NCI-H526 treated with DMSO at 0.1 percent for 48 hours (cell line): ENCODE results near the gene LCE6A.

Experiments
- DNase-seq: peaks from one replicate; lab custom pipeline; 2025; lab: John Stamatoyannopoulos, UW

LCE6A gene, protein sequence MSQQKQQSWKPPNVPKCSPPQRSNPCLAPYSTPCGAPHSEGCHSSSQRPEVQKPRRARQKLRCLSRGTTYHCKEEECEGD

DNA sequence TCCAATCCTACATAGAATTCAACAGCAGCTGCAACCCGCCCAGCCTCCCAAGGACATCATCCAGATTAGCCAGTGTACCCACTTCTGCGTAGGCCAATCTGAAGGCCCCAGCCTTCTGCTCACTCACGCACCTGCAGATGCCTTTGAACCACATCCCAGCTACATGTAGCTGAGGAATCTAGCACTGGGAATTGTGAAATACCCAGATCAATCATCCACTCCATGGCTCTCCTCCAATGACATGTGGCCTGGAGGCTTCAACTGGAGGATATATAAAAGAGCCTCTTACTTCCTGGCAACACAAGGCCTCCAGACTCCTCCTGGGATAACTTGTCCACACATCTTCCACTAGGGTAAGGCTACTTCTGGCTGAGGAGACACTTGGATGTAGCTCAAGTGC lies at the start of gene LCE6A:
LCE6A (plus strand) TSS at position 301 of the 400 bp plus-strand sequence. CDS start 665 bp downstream, outside the sequence.
- no peak for DNase-seq

DNA sequence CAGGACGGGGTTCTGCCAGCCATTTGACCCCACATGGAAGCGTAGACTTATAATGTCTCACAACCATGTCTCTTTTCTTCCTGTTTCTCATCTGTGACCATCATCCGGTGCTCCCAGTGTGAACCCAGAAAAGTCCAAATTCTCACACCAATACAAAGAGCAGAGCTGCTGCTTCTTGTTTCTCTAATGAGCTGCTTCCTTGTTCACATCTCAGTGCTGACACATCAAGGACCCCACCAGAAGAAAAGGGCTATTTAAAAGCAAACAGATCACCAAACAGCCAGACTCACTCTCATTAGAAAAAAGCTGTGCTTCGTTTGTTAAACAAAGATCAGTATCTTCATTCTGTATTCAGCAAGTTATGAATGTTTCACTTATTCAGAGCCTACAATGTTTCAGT lies 47.0 kb upstream of the LCE6A start:
- DNase-seq, result no peak

DNA sequence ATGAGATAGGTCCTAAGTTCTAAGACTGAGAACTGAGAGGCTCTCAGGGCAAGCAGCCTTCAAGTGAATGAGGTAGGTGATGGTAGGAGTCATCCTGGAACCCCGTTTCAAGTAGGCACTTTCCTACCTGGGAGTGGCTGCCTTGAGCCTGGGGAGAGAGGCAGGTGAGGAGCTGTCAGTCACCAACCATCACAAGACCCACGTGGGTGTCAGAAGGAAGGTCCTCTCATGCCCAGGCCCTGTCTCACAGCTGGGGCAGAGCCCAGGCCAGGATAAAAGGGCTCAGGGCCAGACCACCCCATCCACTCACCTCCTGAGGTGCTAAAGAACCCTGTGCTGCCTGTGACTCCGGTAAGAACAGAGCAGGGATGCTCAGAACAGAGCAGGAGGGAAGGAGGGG lies 46.2 kb upstream of the LCE6A start, which contains the start of gene LCE1D:
LCE1D (plus strand) TSS at position 301 of the 400 bp plus-strand sequence. CDS start 1,074 bp downstream, outside the sequence.
- no peak for DNase-seq

DNA sequence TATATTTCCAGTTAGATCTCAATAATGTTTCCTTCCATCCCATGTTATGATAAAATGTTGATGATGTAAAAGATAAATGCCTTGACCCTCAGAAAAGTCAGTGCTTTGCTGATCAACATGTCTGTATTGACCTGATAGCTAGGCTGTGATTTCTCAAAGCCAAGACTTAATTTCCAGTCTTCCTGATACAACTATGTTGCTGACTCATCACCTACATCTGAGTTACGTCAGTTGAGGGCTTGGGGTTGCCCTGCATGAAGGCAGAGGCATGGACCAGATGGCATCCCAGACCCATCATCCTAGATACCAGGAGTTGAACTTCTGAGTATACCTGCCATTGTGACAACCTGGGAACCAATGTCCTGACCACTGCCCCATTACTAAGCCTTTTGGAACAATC lies 41.3 kb upstream of the LCE6A start:
- DNase-seq, result no peak

DNA sequence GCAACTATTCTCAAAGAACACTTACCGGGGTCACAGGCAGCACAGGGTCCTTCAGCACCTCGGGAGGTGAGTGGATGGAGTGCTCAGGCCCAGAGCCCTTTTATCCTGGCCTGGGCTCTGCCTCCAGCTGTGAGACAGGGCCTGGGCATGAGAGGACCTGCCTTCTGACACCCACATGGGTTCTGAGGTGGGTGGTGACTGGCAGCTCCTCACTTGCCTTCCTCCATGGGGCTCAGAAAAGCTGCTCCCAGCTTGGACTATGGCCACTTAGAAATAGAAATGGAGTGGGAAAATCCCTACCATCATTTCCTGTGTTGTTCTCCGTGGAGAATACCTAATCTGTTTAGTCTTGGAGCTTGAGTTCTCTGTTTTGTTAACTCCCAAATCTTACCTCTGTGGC lies 36.1 kb upstream of the LCE6A start, which contains the start of gene LCE1C:
LCE1C (minus strand) TSS at position 76 of the 400 bp plus-strand sequence. CDS start 1,173 bp downstream, outside the sequence.
- DNase-seq, result no peak

DNA sequence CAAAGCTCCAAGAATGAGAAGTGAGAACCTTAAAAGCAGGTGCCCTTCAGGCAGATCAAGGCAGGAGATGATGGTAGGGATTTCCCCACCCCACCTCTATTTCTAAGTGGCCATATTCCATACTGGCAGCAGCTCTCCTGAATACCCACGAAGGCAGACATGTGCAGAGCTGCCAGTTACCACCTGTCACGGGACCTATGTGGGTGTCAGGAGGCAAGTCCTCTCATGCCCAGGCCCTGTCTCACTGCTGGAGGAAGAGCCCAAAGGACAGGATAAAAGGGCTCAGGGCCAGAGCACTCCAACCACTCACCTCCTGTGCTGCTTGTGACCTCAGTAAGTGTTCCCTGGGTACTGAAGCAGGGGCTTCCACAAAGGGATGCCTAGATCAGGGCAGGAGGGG lies 31.6 kb upstream of the LCE6A start:
- DNase-seq, result no peak

DNA sequence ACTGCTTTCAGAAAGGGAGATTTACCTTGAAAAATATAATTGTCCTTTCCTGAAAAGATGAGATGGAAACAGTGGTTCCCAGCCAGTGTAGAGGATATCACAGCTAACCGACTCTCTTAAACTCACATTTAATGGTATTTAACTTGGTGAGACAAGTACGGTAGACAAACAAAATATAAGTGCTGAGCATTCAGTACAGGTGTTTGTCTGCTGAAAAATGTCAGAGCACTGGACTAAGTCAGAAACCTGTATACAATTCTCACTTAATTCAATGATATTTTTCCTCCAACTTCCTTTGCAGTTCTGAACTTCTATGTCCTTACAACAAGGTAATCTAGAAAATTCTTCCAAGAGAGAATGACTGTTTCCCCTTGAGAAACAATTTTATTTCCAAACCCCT lies 31.0 kb upstream of the LCE6A start, which contains the start of gene LCE1B:
LCE1B (plus strand) TSS at position 301 of the 400 bp plus-strand sequence. CDS start 476 bp downstream, outside the sequence.
- DNase-seq, result no peak

DNA sequence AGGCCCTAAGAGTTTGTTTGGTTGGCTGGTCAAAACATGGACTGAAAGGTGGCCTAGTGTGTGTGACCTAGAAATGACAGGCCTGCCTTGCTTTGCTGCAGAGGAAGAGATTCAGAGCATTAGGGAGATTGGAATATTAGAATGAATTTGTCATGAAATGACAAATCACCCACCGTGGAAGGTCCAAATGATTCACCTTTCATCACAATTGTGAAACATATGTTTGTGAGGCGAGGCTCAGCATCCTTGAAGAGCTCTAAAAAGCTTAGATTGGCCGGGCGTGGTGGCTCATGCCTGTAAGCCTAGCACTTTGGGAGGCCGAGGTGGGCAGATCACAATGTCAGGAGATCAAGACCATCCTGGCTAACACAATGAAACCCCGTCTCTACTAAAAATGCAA lies 25.3 kb upstream of the LCE6A start:
- DNase-seq, result no peak

DNA sequence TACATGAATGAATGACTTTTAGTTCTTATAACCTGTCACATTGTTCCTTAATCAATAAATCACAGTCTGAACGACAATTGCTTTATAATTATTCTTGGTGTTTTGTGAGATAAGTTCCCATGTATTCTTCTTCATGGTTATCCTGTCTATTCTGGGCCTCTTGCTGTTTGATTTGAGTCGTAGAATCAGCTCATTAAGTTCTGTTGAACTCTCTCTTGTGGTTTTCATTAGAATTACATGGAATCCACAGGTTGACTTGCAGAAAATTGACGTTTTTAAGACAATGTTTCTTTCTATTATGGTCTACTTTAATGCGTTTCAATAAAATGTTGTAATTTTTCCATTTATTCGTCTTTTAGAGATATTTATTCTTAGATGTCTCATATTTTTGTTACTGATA lies 19.4 kb upstream of the LCE6A start:
- no peak for DNase-seq

DNA sequence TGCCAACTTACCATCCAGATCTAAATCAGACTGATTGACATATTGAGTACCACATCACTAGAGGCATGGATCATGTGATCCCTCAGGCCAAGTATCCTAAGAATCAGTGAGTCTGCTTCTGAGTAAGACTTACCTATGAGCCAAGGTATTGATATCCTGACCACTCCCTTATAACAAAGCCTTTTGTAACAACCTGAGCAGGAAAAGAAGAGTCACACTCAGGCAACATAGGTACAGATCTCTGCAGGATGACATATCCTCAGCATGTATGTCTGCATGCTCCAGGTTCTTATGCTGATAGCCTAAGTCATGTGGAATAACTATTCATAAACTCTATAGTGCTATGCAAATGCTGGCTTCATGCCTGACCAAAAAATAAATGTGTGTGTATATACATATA lies 17.7 kb upstream of the LCE6A start:
- DNase-seq, result no peak

DNA sequence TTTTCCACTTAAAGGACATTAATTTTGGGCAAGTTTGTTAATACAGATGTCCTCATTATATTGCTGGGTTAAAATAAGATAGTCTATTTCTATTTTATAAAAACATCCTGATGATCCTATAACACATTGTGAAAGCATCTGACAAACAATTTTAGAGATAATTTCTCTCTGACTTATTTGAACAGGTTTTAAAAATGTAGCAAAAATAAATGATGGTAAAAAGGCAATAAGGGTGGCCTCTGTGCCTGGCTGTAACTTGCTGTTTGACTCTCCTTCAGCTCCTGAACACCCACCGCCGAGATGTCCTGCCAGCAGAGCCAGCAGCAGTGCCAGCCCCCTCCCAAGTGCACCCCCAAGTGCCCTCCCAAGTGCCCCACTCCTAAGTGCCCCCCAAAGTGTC lies 15.5 kb upstream of the LCE6A start, which contains the start of gene LCE1A:
LCE1A (plus strand) TSS at position 301 of the 400 bp plus-strand sequence; CDS start at position 301, 0 bp downstream.
- no peak for DNase-seq

DNA sequence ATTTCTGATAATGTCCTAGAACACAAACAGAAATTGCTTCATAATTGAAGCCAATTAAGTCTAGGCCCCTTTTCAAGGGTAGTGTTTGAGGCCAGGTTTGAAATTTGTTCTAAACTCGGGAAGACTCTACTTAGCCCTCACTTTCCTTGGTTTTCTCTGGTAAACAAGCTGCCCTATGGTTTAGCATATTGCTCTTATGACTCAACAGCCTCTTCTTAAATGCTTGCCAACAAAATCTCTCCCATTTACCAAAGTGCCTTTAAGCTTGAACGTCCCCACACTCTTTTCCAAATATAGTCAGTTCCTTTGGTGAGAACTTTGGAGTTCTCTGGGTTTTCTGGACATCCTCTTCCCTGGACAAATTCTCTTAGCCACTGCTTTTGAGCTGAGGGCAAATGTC lies 5.8 kb upstream of the LCE6A start:
- no peak for DNase-seq

DNA sequence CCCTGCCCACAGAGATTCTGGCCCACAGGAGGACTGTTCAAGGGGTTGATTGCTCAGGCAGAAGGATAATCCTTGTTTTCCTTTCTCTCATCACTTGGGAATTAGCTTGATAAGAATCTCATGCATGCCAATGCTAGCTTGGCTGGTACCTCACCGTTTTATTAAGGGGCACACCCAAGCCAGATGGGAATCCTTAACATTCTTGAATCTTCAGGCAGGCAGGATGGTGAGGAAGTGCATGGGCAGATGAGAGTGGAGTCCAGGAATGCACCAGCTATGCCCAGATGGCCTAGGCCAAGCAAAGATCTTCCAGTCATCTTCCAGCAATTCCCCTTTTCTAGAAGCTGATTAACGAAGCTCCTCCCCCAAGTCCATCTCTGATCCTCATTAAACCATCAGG lies 13.0 kb downstream of the LCE6A start:
- no peak for DNase-seq

DNA sequence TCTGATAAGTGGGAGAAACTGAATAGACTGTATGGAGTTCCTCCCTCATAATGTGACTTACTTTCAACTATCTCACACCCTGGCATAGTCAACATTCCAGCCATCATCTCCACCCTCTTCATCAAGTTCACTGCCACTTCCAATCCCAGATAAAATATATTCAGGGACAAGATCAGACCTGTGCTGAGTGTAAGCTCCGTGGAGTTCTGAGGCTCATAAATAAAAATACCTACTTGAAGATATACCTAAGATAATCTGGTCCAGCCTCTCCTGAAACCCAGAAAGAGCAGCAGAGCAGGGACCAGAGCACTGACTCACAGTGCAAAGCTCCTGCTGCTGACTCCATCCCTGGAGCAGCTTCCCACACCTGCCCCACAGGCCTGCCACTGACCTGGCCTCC lies 15.4 kb downstream of the LCE6A start:
- no peak for DNase-seq

DNA sequence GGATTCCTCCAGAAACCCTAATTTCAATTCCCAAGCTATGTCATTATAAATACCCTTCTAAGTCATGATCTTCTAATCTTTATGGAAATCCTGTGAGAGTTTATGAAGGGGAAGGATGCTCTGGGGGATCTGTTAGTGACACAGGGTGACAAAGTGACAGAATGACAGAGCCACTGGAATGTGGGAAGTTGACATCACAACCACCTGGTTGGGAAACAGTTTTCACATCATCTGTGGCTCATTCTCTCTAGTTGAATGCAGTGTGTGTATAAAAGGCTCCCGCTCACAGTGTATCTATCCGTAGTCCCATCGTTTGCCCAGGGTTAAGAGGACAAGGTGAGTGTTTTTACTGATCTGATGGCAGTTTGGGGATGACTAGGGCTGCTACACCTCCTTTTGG lies 17.0 kb downstream of the LCE6A start, which contains the start of gene LCE7A:
LCE7A (plus strand) TSS at position 301 of the 400 bp plus-strand sequence. CDS start 702 bp downstream, outside the sequence.
- DNase-seq, result no peak

DNA sequence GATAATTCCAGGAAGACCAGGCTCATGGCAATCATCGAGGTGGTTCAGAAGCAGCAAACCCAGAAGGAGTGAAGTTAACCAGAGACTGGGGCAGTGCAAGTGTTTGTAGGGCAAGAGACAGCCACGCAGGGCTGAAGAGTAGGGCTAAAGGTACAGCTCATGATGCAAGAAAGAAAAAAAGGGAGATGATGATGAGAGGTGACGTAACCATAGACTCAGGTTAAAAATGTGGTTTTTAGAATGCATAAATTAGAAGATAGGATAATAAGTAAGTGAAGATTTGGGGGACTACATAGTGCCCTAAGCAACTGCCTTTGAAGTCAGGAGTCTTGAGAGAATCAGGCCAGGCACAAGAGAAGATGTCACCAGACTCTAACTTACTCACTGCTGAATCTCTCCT lies 17.5 kb downstream of the LCE6A start:
- no peak for DNase-seq

DNA sequence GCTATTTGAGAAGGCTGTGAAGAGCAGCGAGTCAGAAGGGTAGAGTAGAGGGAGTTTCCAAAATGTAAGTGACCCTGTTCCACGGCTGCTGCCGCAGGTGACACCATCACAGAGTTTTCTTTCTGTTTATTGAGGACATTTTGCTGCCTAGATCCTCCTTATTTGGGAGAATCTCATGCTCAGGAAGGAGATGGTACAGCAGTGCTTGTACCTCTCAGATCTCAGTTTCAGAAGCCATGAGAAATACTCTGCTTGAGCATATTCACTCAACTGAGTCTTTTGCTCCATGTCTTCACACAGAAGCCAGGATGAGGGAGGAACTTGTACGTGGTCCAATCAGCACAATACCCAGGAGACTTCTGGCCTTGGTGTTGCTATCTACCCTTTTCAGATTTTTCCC lies 18.7 kb downstream of the LCE6A start:
- DNase-seq, result no peak

DNA sequence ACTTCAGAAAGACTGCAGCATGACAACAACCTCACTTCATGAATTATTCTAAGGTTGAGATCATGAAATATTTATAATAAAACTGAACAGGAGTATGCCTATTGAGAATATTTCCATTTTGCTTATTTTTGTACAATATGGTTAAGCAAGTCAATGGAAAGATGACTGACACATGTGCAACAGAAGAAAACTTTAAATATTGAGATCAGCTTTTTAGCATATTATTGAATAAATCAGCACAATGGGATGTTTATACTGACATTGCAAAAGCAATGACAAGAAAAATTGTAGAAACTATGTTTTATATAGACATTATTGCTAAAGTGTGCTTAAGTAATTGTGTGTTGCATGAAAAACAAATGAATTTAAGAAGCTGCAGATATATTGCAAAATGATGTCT lies 21.8 kb downstream of the LCE6A start:
- DNase-seq, result no peak

DNA sequence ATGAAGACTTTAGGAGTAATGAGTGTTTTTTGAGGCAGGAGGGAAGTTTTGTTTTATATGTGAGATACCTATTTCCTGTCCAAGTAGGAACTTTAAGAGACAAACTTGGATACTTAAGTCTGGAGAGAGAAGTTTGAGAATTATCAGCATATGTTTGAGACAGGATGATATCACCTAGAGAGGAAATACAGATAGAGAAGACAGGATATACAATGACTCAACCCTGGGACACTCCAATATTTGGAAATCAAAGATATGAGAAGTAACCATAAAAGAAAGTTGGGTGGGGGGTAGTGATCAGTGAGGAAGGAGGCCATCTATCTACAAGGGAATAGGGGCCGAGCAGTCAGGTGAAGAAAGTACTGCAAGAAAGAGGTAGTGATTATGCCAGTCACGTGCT lies 23.7 kb downstream of the LCE6A start:
- no peak for DNase-seq

DNA sequence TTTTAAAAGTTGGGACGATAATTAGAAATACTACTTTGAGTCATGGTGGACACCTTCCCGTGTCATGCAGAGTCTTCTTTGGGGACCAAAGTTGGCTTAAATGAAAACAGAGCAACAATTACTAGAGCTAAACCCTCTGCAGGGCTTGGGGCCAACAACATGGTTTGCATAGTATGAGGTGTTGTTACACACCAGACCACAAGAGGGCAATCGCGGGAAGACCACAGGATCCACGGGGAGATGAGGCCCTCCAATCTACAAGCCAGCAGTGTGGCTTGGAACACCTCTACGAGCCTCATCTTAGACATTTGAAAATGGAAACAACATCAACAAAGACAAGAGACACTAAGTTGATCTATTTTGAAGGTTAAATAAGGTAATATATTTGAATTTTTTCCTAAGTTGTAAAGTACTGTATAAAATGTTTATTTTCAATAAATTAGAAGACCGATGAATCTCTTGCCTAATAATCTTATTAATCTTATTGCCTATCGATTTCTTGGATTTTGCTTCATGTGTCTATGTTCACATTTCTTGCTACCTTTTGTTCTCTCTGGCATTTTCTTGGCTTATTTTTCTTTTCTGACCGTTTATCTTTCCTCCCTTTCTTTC lies 27.3 kb downstream of the LCE6A start:
- peak; percentile 57 for DNase-seq

DNA sequence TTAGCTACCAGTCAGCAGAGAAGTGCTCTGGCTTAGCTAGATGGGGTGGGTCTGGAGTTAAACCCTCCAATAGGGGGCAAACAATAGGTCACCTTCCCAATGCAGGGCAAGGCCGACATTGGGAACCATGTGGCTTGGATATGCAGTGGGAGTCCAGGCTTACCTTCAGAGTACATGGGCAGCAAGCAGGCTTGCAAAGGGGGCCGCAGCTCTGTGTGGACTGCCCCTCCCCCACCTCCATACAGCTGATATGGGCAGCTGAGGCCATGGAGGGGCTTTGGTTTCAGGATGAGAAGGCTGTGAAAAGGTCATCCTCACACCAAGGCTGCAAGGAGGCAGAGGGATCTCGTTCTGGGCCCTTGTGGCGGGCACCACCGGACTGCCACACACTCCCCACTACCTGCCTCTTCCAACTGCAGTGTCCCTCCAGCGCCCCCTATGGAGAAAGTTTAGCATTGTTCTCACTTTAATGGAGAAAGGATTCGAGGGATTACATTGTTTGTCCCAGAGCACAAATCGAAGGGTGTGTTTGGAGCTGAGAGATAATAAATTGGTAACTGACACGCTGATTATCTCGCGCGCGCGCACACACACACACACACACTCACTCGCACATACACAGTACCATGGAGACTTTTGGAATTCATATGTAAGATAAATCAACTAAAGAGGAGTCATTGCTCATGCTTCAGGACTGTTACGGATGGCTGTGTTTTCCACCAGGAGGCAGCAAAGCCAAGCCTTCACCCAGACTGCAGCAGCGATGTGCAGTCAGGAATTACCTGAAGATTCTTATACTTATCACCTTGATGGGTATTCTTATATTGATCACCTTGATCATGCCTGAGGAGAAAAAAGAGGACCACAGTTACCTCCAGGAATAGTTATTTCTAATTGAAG lies 28.4 kb downstream of the LCE6A start:
- DNase-seq, result no peak

DNA sequence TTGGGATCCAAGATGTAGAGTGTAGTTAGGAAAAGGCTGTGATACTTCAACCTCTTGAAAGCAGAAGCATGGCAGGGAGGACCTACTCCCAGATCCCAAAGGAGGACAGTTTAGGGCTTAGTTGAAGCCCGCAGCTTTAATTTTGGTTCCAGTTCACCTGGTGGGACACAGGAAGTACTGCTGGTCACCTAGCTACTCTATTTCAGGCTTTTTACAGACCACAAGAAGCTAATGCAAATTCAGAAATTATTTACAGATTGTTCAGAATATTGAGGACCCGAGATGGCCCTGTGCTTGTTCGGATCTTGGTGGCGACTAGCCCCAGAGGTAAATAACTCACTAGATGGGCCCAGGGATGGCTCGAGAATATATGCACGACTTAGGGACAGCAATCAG lies 29.1 kb downstream of the LCE6A start:
- no peak for DNase-seq

DNA sequence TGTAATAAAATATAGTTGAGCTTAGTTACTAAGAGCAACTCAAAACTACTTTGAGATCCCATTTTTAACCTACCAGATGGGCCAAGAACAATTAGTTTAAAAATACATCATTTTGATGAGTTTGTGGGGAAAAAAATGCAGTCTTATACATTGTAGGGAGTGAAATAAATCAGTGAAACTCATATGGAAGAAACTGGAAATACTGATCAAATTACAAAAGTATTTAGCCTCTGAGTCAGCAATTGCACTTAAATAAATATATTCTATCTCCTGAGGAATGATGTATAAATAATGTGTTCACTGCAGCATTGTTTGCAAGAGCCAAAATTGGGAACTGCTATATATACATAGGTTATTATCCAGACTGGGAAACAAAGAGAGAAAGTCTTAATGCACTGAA lies 30.8 kb downstream of the LCE6A start:
- DNase-seq, result no peak
